HL-60 (cell line): ENCODE measurements around the gene ACOT13.

Source experiments
- GABPA ChIP-seq: IDR thresholded peaks from 2 replicates; pipeline ENCODE4 v1.6.1; 2012; ENCODE audit warnings: low read depth
- POLR2AphosphoS5 ChIP-seq: IDR thresholded peaks from 2 replicates; pipeline ENCODE4 v1.6.1; 2012; ENCODE audit warnings: low read depth
- REST ChIP-seq: IDR thresholded peaks from 2 replicates; pipeline ENCODE4 v1.6.1; 2012; ENCODE audit warnings: low read depth; ENCODE audit not compliant: insufficient replicate concordance
- TF ChIP-seq, protein P1 (sequence below): IDR thresholded peaks from one replicate; pipeline ENCODE4 v1.5.1; 2011; ENCODE audit warnings: low read length, control low read depth, inconsistent platforms; ENCODE audit not compliant: insufficient read depth

- TF ChIP-seq POLR2AphosphoS5: no peak
- TF ChIP-seq, protein P1, sequence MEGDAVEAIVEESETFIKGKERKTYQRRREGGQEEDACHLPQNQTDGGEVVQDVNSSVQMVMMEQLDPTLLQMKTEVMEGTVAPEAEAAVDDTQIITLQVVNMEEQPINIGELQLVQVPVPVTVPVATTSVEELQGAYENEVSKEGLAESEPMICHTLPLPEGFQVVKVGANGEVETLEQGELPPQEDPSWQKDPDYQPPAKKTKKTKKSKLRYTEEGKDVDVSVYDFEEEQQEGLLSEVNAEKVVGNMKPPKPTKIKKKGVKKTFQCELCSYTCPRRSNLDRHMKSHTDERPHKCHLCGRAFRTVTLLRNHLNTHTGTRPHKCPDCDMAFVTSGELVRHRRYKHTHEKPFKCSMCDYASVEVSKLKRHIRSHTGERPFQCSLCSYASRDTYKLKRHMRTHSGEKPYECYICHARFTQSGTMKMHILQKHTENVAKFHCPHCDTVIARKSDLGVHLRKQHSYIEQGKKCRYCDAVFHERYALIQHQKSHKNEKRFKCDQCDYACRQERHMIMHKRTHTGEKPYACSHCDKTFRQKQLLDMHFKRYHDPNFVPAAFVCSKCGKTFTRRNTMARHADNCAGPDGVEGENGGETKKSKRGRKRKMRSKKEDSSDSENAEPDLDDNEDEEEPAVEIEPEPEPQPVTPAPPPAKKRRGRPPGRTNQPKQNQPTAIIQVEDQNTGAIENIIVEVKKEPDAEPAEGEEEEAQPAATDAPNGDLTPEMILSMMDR: no peak
- no peak for TF ChIP-seq REST
- no peak for TF ChIP-seq GABPA
These were observed 42.3 kb downstream of the ACOT13 start for GRCh38 chr6:24709014-24709711.
